C4-2B (cell line): ENCODE measurements around the gene ZNF564.
A peak's percentile ranks its signal among the peaks of the same experiment; 100 is the strongest.

Source experiments
- H3K27ac ChIP-seq: fragments of 450-650 bp; 2 replicates; pipeline ENCODE4 v1.5.1; 2017
- CTCF ChIP-seq: fragments of 450-650 bp; conservative IDR thresholded peaks from 2 replicates; pipeline ENCODE4 v1.5.1; 2017; ENCODE audit warnings: mild to moderate bottlenecking
- ZFX ChIP-seq: fragments of 450-650 bp; IDR thresholded peaks from 2 replicates; pipeline ENCODE4 v1.6.1; 2017

The ZNF564 gene

GRCh38 chr19:12544401-12544876 is 6.8 kb downstream of the ZNF564 start:
- TF ChIP-seq ZFX = no peak
- TF ChIP-seq CTCF = no peak
- no peak overlapping the region for H3K27ac ChIP-seq

- H3K27ac ChIP-seq = no peak overlapping the region
- TF ChIP-seq ZFX (no peak), CTCF (no peak)
These were observed 7.4 kb downstream of the ZNF564 start for GRCh38 chr19:12543855-12544254.

- H3K27ac ChIP-seq = no peak overlapping the region
- TF ChIP-seq CTCF = no peak
- TF ChIP-seq ZFX = no peak
These were observed 24.0 kb downstream of the ZNF564 start for GRCh38 chr19:12527034-12527836.

GRCh38 chr19:12526542-12526941 is 24.7 kb downstream of the ZNF564 start:
- TF ChIP-seq ZFX (no peak), CTCF (no peak)
- H3K27ac ChIP-seq = no peak overlapping the region

GRCh38 chr19:12521996-12522395 is 29.3 kb downstream of the ZNF564 start:
- no peak for TF ChIP-seq ZFX
- peak; percentile 61 for TF ChIP-seq CTCF
- H3K27ac ChIP-seq = no peak overlapping the region

- H3K27ac ChIP-seq = no peak overlapping the region
- TF ChIP-seq CTCF (no peak), ZFX (no peak)
These were observed 37.7 kb downstream of the ZNF564 start for GRCh38 chr19:12513531-12514061.

GRCh38 chr19:12497032-12497431 is 54.2 kb downstream of the ZNF564 start:
- TF ChIP-seq ZFX = no peak
- TF ChIP-seq CTCF = no peak
- no peak overlapping the region for H3K27ac ChIP-seq
